Central memory CD8-positive, alpha-beta T cell (primary cell): ENCODE data around the gene TBC1D2B.
"Not testable (repeated sequence)": the region's sequence is repeated elsewhere in the genome, so short reads cannot be mapped to it uniquely, and the experiment has no call there.

Experiments
- ATAC-seq: fragments of 150-1000 bp; cut with Tn5 transposase; replicated peaks from 2 replicates; pipeline ENCODE4 v1.10.0; 2022; ENCODE audit warnings: mild to moderate bottlenecking, moderate FRiP score, moderate number of reproducible peaks; ENCODE audit not compliant: poor library complexity, severe bottlenecking; ENCODE audit errors: extremely low read depth
- DNase-seq, 2 donors: peaks; one replicate each; pipeline ENCODE4 v3.0.0; 2021; ENCODE audit warnings: low spot score in 2 of 2
- H3K27ac Mint-ChIP-seq: one replicate; pipeline ENCODE4 v1.8.0; 2022; ENCODE audit warnings: low read depth, mild to moderate bottlenecking, moderate library complexity, mixed read lengths
- H3K27me3 Mint-ChIP-seq: one replicate; pipeline ENCODE4 v1.8.0; 2022; ENCODE audit warnings: mixed read lengths
- H3K36me3 Mint-ChIP-seq: one replicate; pipeline ENCODE4 v1.8.0; 2022; ENCODE audit warnings: mild to moderate bottlenecking, moderate library complexity, mixed read lengths; ENCODE audit not compliant: insufficient read depth
- H3K4me1 Mint-ChIP-seq: one replicate; pipeline ENCODE4 v1.8.0; 2022; ENCODE audit warnings: mixed read lengths
- H3K4me3 Mint-ChIP-seq: one replicate; pipeline ENCODE4 v1.8.0; 2022; ENCODE audit warnings: mild to moderate bottlenecking, moderate library complexity, mixed read lengths
- H3K9me3 Mint-ChIP-seq: one replicate; pipeline ENCODE4 v1.8.0; 2022; ENCODE audit warnings: mixed read lengths

The TBC1D2B gene

DNA sequence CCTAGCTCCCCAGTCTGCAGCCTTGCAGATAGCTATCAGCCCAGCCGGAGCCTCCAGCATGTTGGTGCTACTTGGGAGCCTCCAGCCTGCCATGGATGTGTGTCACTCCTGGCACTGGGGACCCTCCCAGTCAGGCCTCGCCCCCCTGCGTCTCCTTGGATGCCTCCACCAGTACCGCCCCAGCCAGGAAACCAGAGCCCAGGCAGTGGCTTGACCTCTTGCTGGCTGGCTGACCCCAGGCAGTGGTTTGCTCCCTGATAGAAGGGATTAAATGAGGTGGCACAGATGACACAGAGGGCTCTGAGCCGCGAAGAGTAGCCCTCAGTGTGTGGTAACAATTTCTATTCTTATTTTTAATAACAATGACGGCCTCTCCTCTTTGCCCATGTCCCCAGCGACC lies 98.4 kb downstream of the TBC1D2B start:
- peaks cover 12% of the 10 kb centered on the region for H3K27me3 Mint-ChIP-seq

DNA sequence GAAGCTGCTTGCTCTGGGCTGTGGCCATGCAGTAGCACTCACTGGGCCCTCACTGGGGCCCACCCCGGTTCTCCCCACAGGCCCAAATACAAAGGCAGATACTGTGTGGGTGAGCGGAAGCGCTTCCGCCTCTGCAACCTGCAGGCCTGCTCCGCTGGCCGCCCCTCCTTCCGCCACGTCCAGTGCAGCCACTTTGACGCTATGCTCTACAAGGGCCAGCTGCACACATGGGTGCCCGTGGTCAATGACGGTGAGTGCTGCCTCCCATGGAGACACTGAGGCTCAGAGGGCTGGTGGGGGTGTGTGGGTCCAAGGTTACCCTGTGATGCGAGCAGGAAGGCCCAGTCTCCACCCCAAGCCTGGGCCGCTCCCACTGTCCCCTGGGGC lies 98.8 kb downstream of the TBC1D2B start:
- H3K4me1 Mint-ChIP-seq, ATAC-seq, H3K27me3 Mint-ChIP-seq, H3K27ac Mint-ChIP-seq, H3K4me3 Mint-ChIP-seq, H3K36me3 Mint-ChIP-seq, DNase-seq, H3K9me3 Mint-ChIP-seq: not testable (repeated sequence)

More for the DNA sequence above, 98.4 kb downstream of the TBC1D2B start:
- not testable (repeated sequence) for H3K9me3 Mint-ChIP-seq, H3K36me3 Mint-ChIP-seq, H3K4me3 Mint-ChIP-seq, ATAC-seq, H3K27ac Mint-ChIP-seq, DNase-seq
- peaks cover 10% of the 10 kb centered on the region for H3K4me1 Mint-ChIP-seq

DNA sequence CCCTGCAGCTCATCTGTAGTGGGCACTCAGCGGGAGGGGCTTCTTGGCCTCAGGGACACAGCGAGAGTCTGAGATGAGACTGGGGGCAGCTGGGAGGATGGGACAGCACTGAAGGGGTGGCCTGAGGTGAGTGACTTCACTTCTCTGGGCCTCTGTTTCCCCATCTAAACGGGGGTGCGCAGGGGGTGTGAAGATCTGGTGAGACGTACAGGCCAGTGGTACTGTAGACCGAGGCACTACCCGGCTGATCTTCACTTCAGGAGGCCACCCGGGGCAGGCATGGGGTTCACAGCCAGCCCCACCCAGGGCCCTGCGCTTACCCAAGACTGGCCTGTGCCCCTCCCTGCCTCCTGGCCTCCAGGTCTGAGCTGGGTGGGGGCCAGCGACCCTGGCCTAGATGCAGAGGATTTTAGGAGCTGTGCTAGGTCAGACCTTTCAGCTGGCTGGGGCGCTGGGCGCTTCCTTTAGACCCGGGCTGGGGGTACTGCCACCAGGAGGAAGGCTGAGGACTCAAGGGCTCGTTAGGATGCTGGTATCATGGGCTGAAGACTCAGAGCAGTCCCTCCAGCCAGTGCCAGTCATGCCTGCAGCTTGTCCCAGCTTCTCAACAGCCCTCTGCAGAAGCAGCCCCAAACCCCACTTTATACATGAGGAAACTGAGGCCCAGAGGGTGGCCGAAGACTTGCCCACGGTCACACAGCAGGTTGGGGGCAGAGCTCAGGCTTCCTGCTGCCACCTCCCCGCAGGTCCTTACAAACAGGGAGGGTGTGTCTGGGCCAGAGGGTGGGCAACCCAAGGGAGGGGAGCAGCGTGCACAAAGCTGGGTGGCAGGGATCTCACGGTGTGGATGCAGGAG lies 99.4 kb downstream of the TBC1D2B start:
- not testable (repeated sequence) for H3K27ac Mint-ChIP-seq, H3K36me3 Mint-ChIP-seq, H3K4me3 Mint-ChIP-seq, H3K4me1 Mint-ChIP-seq, ATAC-seq, H3K27me3 Mint-ChIP-seq, H3K9me3 Mint-ChIP-seq, DNase-seq

DNA sequence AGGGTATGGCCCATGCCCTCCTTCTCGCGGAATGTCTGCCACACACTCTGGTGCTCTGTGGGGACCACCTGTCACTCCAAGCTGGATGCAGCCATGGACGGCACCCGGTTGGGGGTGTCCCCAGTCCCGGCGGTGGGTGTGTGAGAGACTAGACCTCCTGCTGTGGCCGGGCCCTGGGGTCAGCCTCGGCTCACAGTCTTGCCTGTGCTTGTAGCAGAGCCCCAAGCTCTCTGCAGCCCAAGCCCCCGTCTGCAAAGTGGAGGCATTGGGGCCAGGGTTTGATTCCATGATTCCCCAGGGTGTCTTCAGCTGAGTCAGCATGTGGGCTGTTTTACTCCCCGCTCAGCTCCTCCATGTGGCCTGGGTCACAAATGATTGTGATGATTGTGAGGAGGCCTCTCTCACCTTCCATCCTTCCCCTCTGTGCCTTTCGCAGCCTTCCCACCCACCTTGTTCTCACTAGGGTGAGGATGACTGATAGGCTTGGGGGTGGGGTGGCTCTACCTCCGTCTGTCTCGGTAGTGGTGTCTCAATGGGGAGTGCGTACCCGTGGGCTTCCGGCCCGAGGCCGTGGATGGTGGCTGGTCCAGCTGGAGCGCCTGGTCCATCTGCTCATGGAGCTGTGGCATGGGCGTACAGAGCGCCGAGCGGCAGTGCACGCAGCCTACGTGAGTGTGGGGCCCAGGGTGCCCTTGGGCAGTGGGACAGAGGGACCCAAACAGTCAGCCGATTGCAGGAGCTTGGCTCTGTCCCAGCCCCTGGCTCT lies 100.6 kb downstream of the TBC1D2B start:
- H3K27ac Mint-ChIP-seq, DNase-seq, ATAC-seq, H3K9me3 Mint-ChIP-seq, H3K4me1 Mint-ChIP-seq, H3K36me3 Mint-ChIP-seq, H3K4me3 Mint-ChIP-seq, H3K27me3 Mint-ChIP-seq: not testable (repeated sequence)

DNA sequence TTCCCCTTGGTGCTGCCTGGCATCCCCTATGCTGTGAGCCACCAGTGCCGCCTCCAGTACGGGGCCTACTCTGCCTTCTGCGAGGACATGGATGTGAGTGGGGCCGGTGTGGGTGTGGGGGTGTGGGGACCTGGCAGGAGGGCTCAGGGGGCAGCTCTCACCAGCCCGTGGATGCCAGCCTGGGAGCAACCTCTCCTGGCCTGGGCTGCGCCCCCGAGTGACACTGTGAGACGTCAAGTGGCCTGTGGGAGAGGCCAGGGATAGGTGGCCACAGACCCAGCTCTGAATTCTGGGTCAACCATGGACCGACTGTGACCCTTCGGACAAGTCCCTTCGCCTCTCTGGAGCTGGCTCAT lies 101.4 kb downstream of the TBC1D2B start:
- not testable (repeated sequence) for H3K4me3 Mint-ChIP-seq, H3K27ac Mint-ChIP-seq, DNase-seq, H3K27me3 Mint-ChIP-seq, H3K9me3 Mint-ChIP-seq, ATAC-seq, H3K4me1 Mint-ChIP-seq, H3K36me3 Mint-ChIP-seq

DNA sequence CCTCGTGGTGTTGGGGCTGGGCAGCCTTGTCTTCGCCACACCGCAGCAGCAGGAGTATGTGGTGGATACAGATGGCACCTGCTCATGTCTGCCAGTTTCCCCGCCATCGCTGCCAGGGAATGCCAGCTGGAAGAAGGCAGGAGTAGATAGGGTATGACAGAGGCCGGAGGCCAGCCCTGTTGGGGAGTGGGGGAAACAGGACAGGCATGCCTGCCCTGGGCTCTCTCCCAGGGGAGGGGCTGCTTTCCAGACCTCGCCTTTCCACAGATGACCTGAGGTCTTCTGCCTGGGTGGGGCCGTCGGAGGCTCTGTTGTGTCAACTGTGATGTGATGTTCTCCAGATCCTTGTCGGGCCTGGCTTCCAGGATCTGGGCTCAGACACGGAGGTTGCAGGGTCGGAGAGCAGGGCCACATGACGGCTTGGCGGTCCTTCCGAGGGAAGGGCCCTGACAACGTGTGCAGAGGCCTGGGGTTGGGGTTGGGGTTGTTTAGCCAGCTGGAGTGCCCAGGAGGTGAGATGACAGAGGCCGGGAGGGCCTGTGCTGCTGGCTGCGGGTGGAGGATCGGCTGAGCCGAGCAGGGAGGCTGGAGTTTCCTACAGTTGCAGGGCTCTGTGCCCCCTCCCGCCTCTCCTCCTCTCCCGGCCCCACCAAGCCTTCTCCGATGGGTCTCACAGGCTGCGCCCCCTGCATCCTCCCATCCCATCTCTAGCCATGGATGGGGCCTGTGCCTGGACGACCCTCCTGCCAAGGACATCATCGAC lies 102.0 kb downstream of the TBC1D2B start:
- no peaks in the 10 kb centered on the region for H3K9me3 Mint-ChIP-seq
- DNase-seq (no peak), ATAC-seq (no peak)
- peaks cover 3% of the 10 kb centered on the region for H3K36me3 Mint-ChIP-seq
- H3K27ac Mint-ChIP-seq, result no peak overlapping the region
- no peak overlapping the region for H3K4me3 Mint-ChIP-seq
- H3K4me1 Mint-ChIP-seq, result no peaks in the 10 kb centered on the region
- no peaks in the 10 kb centered on the region for H3K27me3 Mint-ChIP-seq

DNA sequence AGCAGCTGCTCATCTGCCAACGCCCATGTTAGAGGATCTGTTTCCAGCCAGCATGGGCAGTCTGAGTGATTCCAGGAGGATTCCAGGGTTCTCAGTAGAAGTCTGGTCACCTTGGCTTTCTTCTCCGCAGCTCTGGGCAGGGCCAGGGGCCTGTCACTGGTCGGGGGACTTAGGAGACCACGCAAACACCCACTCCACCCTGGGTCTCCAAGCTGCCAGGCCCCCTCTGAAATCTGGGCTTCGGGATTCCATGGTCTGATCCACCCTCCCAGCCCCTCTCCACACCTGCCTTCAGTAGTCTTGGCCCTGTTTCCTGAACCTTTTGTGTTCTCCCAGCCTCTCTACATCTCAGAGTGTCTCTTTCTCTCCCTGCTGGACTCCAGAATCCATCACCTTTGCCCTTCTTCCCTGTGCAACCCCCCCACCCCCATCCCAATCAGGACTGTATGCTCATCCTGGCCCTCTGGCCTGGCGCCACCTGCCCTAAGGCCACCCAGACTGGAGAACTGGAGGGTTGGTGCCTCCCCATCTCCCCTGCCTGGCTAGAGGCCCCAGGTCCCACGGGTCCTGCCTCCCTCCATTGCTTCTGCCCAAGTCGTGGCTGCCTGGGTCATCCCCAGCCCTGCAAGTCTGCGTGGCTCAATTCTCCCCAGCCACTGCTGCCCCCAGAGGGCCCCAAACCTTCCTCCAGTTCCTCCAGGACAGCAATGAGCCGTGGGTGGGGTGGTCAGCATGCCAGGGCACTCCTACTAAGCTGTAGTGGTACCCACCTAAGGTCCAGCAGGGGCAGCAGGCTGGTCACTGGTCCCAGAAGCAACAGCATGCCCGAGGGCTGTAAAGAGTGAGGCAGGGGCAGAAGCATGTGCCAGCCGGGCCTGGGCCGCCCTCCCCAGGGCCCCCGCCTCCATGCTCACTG lies 102.8 kb downstream of the TBC1D2B start:
- H3K4me1 Mint-ChIP-seq, result no peaks in the 10 kb centered on the region
- no peak for ATAC-seq
- no peak overlapping the region for H3K4me3 Mint-ChIP-seq
- no peak overlapping the region for H3K27ac Mint-ChIP-seq
- no peak for DNase-seq
- no peaks in the 10 kb centered on the region for H3K27me3 Mint-ChIP-seq
- peaks cover 3% of the 10 kb centered on the region for H3K36me3 Mint-ChIP-seq
- no peaks in the 10 kb centered on the region for H3K9me3 Mint-ChIP-seq

DNA sequence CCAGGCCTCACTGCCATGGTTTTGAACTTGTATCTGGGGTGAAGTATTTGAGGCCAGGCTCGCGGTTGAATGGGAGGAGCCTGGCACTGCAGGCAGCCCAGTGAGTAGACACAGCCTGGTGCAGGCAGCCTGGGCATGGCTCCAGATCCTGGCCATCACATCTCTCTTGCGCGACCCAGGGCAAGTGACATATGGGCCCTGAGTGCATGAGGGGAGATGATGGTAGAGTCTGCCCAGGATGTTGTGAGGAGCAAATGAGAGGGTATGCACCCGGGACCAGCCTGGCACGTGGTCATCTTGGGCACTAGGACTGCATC lies 103.5 kb downstream of the TBC1D2B start:
- Mint-ChIP-seq H3K27me3 (no peaks in the 10 kb centered on the region), H3K27ac (no peak overlapping the region), H3K9me3 (no peaks in the 10 kb centered on the region), H3K36me3 (peaks cover 3% of the 10 kb centered on the region), H3K4me1 (no peaks in the 10 kb centered on the region), H3K4me3 (no peak overlapping the region)
- DNase-seq (no peak), ATAC-seq (no peak)

DNA sequence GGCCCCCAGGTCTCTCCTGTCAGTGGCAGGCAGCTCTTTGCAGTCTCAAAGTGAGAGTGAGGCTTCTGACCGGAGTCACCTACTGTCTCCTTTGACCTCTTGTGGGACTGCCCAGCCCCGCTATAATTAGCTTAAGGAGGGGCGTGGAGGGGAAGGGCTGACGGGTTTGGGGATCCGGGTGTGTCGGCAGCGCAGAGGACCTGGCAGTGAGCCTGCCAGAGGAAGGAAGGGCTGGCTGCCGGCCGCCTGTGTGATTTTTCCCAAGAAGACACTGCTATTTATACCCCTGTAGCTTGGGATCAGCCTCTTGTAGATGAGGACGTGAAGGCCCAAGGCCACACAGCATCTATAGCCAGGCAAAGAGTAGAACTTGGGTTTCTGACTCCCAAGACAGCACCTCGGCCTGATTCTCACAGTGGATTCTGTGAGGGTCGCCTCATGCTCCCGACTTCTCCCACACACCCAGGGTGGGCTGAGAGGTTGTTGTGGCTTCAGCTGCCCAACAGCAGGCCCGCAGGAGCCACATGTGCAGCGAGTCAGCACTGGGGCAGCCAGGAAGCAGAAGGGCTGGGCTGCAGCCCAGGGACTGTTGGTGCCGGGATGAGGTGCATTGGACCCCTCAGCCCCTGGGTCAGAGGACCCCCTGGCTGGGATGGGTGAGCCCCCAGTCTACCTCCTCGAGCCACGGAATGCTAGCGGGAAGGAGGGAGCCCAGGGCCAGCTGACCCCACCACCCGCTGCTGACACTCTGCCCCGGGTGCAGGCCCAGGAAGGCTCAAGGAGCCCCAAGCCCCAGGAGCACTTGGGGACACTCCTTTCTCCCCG lies 104.0 kb downstream of the TBC1D2B start:
- H3K36me3 Mint-ChIP-seq, H3K27ac Mint-ChIP-seq, H3K27me3 Mint-ChIP-seq, ATAC-seq, H3K4me3 Mint-ChIP-seq, DNase-seq, H3K4me1 Mint-ChIP-seq, H3K9me3 Mint-ChIP-seq: not testable (repeated sequence)

DNA sequence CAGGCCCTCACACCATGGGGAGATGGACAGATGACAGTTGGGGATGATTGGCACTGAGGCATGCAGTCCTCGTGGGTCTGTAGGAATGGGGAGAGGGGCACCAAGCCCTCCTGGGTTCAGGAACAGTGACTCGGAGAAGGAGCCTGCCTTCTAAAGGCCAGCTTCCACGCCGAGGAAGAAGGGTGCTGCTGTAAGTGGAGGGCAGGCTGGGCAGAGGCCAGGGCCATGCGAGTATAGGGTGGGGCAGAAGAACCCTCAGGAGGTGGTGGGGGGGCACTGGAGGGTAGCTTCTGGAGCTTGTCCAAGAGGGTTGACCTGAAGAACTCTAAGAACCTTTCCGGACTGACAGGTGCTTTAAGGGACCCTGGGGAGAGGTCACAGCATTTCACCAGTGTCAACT lies 104.8 kb downstream of the TBC1D2B start:
- not testable (repeated sequence) for ATAC-seq, H3K27me3 Mint-ChIP-seq, H3K4me3 Mint-ChIP-seq, DNase-seq, H3K36me3 Mint-ChIP-seq, H3K4me1 Mint-ChIP-seq, H3K9me3 Mint-ChIP-seq, H3K27ac Mint-ChIP-seq

DNA sequence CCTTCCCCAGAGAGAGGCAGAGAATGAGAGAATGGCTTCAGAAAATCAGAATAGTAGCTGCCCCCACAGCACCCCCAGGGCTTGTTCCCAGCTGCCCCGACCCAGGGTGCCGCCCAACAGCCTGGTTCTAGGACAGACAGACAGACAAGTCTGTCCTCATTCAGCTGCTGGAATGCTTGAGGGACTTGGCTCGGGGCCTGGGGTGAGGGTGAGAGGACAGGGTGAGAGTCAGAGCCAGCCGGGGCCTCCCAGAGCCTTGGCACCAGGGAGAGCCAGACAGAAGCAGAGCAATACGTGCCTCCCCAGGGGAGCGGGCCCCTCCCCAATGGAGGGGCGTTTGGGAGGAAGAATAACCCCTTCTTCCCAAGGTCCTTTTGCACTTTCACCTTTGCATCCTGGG lies 105.6 kb downstream of the TBC1D2B start:
- H3K36me3 Mint-ChIP-seq, H3K4me3 Mint-ChIP-seq, H3K27me3 Mint-ChIP-seq, DNase-seq, H3K4me1 Mint-ChIP-seq, H3K27ac Mint-ChIP-seq, ATAC-seq, H3K9me3 Mint-ChIP-seq: not testable (repeated sequence)
